HG03108 (cell line): Measurements from ENCODE around the gene TGFB1.
"Not testable (repeated sequence)": the region's sequence is repeated elsewhere in the genome, so short reads cannot be mapped to it uniquely, and the experiment has no call there.

ENCODE experiments used
- ATAC-seq: cut with Tn5 transposase; IDR thresholded peaks from one replicate; pipeline ENCODE4 v1.9.1; 2021; ENCODE audit warnings: moderate library complexity; ENCODE audit not compliant: unreplicated experiment

The TGFB1 gene

DNA sequence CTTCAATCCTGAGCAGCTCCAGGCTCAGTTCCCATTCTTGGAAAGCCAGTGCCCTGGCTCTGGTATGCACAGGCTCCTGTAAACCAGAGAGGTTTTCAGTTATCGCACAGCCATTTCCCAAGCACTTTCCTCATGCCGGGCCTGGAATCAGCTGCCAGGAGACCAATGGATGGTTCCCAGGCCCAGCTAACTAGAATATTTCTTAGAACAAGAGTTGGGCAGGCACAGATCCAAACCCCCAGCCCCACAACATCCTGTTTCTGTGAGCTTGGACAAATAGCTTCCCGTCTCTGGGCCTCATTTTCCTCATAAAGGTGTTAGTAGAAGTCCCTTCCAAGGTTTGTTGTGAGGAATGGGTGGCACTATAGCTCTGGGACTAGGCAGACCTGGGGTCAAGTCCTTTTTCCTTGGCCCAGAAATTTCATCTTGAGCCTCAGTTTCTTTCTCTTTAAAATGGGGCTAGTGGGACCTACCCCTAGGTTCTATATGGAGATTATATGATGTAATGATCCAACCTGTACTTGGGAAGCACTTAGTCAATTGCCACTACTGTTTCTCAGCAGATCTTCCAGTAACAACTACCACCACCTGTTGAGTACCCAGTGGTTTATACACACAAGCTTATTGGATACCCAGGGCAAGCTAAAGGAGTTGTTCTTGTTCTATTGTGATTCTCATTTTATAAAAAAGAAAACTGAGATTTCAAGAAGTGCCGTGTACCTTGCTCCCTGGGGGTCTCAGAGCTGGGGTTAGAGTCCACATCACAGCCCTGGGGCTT is 48.8 kb downstream of the TGFB1 start:
- ATAC-seq, result no peak

DNA sequence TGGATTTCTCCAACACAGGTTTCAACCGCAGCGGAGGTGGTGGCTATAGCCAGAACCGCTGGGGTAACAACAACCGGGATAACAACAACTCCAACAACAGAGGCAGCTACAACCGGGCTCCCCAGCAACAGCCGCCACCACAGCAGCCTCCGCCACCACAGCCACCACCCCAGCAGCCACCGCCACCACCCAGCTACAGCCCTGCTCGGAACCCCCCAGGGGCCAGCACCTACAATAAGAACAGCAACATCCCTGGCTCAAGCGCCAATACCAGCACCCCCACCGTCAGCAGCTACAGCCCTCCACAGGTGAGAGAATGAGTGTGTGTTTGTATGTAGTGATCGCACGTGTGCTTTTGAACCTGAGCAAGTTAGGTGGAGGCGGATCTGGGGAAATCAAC is 49.8 kb downstream of the TGFB1 start:
- no peak for ATAC-seq

DNA sequence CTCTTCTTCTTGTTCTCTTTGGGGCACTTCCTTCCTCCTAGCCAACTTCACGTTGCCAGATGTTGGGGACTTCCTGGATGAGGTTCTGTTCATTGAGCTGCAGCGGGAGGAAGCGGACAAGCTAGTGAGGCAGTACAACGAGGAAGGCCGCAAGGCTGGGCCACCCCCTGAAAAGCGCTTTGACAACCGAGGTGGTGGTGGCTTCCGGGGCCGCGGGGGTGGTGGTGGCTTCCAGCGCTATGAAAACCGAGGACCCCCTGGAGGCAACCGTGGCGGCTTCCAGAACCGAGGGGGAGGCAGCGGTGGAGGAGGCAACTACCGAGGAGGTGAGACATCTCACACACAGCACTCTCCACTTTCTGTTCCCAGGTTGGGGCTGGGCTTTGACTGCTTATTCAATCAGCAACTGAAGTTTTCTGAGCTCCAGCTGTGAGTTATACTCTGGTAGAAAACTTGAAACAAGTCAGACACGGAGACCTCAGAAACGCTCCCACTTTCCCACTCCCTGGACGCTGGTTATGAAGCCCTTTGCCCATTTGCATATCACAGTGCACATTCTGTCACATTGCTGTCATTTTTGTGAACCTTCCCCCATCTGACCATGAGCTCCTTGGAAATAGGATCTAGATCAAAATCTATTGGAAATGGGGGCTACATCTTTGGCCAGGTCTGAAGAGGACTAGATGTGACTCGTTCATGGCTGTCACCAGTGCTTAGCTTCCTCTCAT is 50.9 kb downstream of the TGFB1 start:
- ATAC-seq, result no peak

DNA sequence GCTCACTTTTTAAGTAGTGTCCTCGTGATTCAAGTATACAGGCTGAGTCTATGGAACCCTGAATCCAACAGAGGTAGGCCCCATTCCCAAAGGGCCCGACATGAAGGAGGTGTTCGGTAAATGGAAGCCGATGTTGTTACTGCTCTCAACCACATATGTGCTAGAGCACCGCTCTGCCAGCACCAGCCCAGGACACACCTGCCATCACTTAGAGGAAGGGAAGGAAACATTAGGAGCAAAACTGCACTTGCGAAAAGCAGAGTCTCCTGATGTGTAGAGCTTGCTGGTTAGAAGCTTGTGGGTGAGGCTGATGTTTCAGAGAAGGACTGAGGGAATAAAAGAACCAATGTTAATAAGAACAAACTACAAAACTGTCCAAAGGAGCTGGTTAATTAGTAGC is 53.2 kb downstream of the TGFB1 start:
- no peak for ATAC-seq

DNA sequence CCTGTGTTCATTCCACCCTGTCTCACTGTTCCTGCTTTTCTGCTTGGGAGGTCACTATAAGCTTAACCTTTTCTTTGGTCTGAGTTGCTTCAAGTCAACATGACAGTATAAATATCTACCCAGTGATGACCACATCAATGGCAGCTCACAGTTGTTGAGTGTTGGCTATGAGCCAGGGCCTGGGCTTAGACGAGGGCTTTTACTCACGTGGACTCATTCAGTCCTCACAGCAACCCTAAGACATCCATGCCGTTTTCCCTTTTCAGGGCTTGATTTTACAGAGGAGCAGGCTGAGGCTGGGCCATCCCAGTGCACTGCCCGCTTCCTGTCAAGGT is 54.0 kb downstream of the TGFB1 start:
- no peak for ATAC-seq

DNA sequence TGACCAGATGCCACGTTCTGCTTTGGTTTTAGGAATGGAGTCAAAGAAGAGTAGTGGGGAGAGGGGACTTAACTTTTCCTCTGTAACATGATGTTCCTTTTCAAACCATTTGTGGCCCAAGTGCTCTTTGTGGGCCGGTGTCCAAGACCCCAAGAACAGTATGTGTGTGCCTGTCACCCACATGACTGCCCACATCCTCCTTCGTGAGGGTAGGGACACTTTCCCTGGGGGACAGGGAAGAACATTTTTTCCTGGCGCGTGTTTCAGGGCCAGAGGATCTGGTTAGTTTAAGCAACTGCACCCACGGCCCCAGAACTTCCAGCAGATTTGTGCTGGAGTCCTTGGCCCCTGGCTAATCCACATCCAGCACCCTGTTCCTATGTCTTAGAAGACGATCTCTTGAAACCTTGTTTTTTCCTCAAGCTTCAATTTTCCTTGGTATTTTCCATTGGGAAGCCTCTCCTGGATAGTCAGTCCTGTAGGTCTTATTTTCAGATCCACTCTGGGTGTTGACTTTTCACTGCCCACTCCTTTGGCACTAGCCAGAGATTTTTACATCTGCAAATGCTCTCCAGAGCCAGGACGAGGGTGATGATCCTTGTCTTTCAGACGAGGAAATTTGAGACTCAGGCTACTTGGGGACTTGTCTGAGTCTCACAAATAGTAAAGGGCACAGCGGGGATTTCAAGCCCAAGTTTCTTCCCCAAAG is 54.5 kb downstream of the TGFB1 start:
- no peak for ATAC-seq

DNA sequence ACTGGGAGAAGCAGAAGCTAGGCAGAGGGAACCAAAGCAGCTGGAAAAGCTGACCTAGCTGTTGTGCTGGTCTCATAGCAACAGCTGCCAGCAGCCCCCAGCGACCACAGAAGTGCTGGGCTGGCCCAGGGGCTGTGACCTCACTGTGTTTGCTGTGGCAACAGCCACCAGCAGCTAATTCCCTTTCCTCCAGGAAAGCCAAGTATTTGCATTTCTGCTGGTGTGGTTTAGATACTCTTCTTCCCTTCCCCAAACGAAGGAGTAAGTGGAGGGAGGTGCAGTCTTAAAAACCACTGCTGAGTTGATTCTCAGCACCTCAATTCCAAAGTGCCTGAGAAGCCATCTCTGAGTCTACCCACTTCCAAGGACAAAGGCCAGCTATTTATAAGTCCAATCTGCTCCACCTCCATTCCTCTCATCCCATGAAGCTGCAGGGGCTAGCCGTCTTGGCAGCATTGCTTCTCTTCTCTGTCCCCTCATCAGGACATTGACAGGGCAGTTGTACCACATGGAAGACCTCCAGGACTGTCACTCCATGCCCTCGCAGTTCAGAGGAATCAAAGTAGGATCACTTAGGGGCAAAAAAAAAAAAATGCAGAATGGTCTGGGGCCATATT is 55.3 kb downstream of the TGFB1 start:
- no peak for ATAC-seq

DNA sequence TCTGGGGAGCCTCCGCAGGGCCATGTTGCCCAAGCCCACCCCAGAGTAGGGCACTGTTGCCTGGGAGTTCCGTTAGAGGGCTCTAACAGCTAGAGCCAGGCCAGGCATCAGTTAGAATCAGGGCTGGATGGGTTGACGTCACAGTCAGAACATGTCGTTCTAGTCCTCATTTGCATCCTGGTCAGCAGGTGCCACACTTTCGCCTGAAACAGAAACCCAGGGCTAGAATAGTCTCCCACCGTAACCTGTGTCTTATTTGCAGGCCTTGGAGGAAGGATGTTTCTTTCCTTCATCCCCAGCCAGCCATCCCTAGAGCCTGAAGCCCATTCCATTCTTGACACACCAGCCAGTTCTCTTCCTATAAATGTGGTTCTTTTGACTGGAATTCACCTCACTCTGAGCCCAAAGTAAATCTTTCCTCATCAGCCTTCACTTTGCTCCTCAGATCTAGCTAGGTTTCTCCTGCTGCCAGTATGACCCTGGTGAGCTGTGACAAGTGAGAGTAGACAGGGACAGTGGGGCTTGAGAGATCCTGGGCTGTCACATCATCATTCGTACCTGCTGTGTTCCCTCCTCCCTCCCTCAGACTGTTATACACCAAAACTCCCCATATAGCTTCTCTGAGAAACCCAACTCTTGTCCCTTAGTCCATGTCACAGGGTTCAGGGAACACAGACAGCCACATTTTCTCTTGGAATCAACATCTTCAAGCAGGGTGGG is 55.9 kb downstream of the TGFB1 start:
- peak; percentile 74 for ATAC-seq

DNA sequence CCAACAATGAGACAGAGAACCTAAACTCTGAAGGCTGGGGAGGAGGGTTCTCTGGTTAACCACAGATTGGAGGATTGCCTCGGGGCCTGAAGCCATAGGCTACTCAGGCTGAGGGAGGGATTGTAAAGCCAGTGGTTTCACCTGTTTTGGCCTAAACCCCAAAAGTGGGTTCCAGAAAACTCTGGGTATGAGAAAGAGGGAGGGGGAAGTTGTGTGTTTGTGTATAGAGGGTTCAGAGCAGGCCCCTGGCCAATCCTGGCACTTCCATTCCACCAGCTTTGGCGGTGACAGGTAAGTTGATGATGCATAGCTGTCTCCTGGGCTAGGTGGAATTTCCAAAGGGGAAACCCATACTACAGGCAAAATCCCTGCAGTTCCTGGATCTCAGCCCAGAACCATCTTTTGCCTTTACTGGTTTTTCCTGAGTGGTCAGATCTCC is 57.3 kb downstream of the TGFB1 start:
- no peak for ATAC-seq

DNA sequence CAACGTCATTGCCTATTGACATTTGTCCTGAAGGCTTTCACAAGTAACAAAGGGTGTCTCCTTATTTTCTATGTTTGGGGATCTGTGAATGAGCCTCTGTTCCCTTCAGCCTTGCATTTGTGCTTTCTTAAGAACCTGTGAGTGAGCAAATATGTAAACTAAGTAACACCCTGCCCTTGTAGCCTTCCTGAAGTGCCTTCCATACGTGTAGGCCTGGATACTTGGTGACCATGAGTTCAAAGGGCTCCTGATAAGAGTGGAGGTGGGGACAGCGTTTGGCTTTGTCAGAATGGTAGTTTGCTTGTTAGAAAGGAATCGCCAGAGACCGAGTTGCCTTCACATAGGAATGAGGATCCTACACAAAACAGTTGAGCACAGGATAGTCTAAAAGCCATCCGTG is 58.2 kb downstream of the TGFB1 start:
- ATAC-seq, result no peak

DNA sequence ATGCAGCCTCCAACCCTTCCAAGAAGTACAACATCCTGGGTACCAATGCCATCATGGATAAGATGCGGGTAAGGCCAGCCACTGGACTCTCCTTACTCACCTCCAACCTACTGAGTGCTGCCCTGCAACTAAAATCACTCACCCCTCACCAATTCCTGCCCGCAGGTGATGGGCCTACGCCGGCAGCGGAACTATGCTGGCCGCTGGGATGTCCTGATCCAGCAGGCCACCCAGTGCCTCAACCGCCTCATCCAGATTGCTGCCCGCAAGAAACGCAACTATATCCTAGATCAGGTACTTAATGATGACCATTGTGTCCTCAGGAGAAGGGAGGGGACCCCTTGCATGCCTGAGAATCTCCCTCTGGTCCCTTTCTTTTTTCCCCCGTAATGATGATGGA is 59.3 kb downstream of the TGFB1 start:
- no peak for ATAC-seq

DNA sequence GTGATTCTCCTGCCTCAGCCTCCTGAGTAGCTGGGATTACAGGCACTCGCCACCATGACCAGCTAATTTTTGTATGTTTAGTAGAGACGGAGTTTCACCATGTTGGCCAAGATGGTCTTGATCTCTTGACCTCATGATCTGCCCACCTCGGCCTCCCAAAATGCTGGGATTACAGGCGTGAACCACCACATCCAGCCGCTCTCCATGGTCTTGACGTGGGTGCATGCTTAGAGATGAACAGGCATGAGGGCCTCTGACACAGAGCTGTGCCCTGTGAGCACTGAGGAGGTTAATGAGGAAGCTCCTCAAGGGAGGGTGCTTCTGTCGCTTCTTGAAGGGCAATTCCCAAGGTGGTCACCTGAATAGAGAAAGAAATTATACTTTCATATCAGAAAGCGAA is 63.9 kb downstream of the TGFB1 start:
- ATAC-seq, result not testable (repeated sequence)

DNA sequence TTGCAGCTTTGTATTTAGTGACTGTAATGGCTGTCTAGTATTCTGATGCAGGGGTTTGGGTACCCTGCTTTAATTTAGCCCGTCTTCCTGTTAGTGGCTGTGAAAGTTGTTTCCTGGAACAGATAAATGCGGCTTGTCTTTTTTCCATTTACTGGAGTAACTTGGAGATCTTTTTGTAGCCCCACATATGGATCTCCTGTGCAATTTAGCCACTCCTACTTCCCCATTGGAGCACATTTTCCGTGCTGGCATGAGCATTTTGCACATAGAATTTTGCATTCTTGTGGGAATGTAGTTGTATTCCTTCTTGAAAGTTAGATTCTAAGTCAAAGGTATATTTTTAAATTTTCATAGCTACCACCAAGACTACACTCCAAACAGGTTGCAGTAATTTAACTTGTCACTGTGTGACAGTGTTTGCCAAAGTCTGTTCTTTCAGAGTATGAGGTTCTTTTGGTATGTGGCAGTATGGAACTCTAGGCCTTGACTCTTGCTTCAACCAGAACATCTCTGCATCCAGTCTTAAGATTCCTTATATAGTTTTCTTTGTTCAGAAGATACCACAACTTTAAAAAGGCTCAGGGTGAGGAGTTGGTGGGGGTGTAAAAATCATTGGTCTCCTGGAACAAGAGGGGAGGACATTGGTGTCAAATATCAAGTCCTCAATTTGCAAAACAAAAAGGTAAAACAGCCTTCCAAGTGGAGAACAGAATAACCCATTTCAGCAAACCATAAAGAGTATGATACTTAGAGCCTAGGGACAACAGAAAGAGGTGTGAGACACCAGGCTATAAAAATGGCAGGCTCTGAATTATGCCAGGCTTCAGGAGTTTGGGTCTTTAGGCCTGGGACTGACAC is 64.8 kb downstream of the TGFB1 start:
- ATAC-seq, result no peak
